H9 (cell line): Measurements from ENCODE around the gene CPXM1. TPM values are rescaled to one million over a fixed set of nuclear protein-coding genes. Genes with fewer than 3 reads are reported as not detected.

Source experiments
- DNase-seq: peaks from one replicate; pipeline ENCODE4 v3.0.0-alpha.2; 2017
- H2AFZ ChIP-seq: one replicate; pipeline ENCODE4 v1.6.1; 2013; ENCODE audit warnings: mild to moderate bottlenecking, low read length, control low read depth, moderate library complexity
- H2AK5ac ChIP-seq: 2 replicates; pipeline ENCODE4 v1.6.1; 2013; ENCODE audit warnings: low read length, control low read depth, mixed read lengths; ENCODE audit not compliant: insufficient read length
- H2BK120ac ChIP-seq: one replicate; pipeline ENCODE4 v1.6.1; 2013; ENCODE audit warnings: low read depth, mild to moderate bottlenecking, low read length, control low read depth, inconsistent platforms; ENCODE audit not compliant: poor library complexity, severe bottlenecking
- H2BK12ac ChIP-seq: 2 replicates; pipeline ENCODE4 v1.6.1; 2013; ENCODE audit warnings: low read length, control low read depth, mixed read lengths, low read depth; ENCODE audit not compliant: insufficient read length
- H2BK15ac ChIP-seq: 2 replicates; pipeline ENCODE4 v1.6.1; 2013; ENCODE audit warnings: low read depth, low read length, control low read depth
- H2BK20ac ChIP-seq: one replicate; pipeline ENCODE4 v1.6.1; 2013; ENCODE audit warnings: low read depth, mild to moderate bottlenecking, low read length, control low read depth, inconsistent platforms; ENCODE audit not compliant: poor library complexity, severe bottlenecking
- H2BK5ac ChIP-seq: 2 replicates; pipeline ENCODE4 v1.6.1; 2013; ENCODE audit warnings: low read length, control low read depth, mixed read lengths; ENCODE audit not compliant: insufficient read length
- H3K14ac ChIP-seq: 2 replicates; pipeline ENCODE4 v1.6.1; 2013; ENCODE audit warnings: low read length, control low read depth; ENCODE audit not compliant: insufficient read depth
- H3K18ac ChIP-seq: 2 replicates; pipeline ENCODE4 v1.6.1; 2013; ENCODE audit warnings: low read depth, mild to moderate bottlenecking, mixed read lengths, low read length, control low read depth; ENCODE audit not compliant: insufficient read length
- H3K23ac ChIP-seq: 2 replicates; pipeline ENCODE4 v1.6.1; 2013; ENCODE audit warnings: low read length, control low read depth, mixed read lengths, low read depth; ENCODE audit not compliant: insufficient read length
- H3K23me2 ChIP-seq: 2 replicates; pipeline ENCODE4 v1.6.1; 2013; ENCODE audit warnings: low read depth, mild to moderate bottlenecking, mixed read lengths, low read length, control low read depth; ENCODE audit not compliant: insufficient read length, poor library complexity, severe bottlenecking
- H3K27ac ChIP-seq: 2 replicates; pipeline ENCODE4 v1.5.1; 2013; ENCODE audit warnings: low read length, control low read depth, mixed read lengths, low read depth; ENCODE audit not compliant: insufficient read length
- H3K27me3 ChIP-seq: 2 replicates; pipeline ENCODE4 v1.6.1; 2013; ENCODE audit warnings: low read length, control low read depth, inconsistent platforms; ENCODE audit not compliant: insufficient read depth
- H3K4ac ChIP-seq: 2 replicates; pipeline ENCODE4 v1.6.1; 2013; ENCODE audit warnings: low read depth, mild to moderate bottlenecking, control low read depth, inconsistent platforms, low read length, moderate library complexity
- H3K4me1 ChIP-seq: 2 replicates; pipeline ENCODE4 v1.6.1; 2013; ENCODE audit warnings: low read length, control low read depth, inconsistent platforms; ENCODE audit not compliant: insufficient read depth
- H3K4me2 ChIP-seq: 2 replicates; pipeline ENCODE4 v1.6.1; 2013; ENCODE audit warnings: low read length, control low read depth, mixed read lengths; ENCODE audit not compliant: insufficient read length, insufficient read depth
- H3K56ac ChIP-seq: 2 replicates; pipeline ENCODE4 v1.6.1; 2013; ENCODE audit warnings: low read depth, mild to moderate bottlenecking, mixed read lengths, low read length, control low read depth; ENCODE audit not compliant: insufficient read length
- H3K79me1 ChIP-seq: 2 replicates; pipeline ENCODE4 v1.6.1; 2013; ENCODE audit warnings: low read depth, mild to moderate bottlenecking, moderate library complexity, low read length, control low read depth, inconsistent platforms; ENCODE audit not compliant: insufficient read depth, poor library complexity, severe bottlenecking
- H3K79me2 ChIP-seq: 2 replicates; pipeline ENCODE4 v1.6.1; 2013; ENCODE audit warnings: low read length, control low read depth, inconsistent platforms; ENCODE audit not compliant: insufficient read depth
- H3K9ac ChIP-seq: 2 replicates; pipeline ENCODE4 v1.6.1; 2013; ENCODE audit warnings: low read length, control low read depth, mixed read lengths; ENCODE audit not compliant: insufficient read length; ENCODE audit errors: extremely low read depth
- H3K9me3 ChIP-seq: one replicate; pipeline ENCODE4 v1.6.1; 2013; ENCODE audit warnings: low read depth, low read length, inconsistent platforms; ENCODE audit not compliant: control insufficient read depth
- H3T11ph ChIP-seq: one replicate; pipeline ENCODE4 v1.6.1; 2013; ENCODE audit warnings: mild to moderate bottlenecking, low read length, control low read depth, inconsistent platforms
- H4K20me1 ChIP-seq: one replicate; pipeline ENCODE4 v1.6.1; 2013; ENCODE audit not compliant: control insufficient read depth, insufficient read length, insufficient read depth
- H4K5ac ChIP-seq: 2 replicates; pipeline ENCODE4 v1.6.1; 2013; ENCODE audit warnings: low read depth, mild to moderate bottlenecking, mixed read lengths, low read length, control low read depth; ENCODE audit not compliant: insufficient read length
- H4K8ac ChIP-seq: replicated peaks from 2 replicates; pipeline ENCODE4 v1.6.1; 2013; ENCODE audit warnings: low read length, control low read depth, mixed read lengths, low read depth; ENCODE audit not compliant: insufficient read length
- H4K91ac ChIP-seq: 2 replicates; pipeline ENCODE4 v1.6.1; 2013; ENCODE audit warnings: low read depth, mild to moderate bottlenecking, moderate library complexity, mixed read lengths, low read length, control low read depth; ENCODE audit not compliant: insufficient read length
- H3K27ac Mint-ChIP-seq, 3 experiments: 2 replicates in 2 of 3; 3 replicates in 1 of 3; pipeline ENCODE4 v1.8.0; 2020 to 2021; ENCODE audit warnings: mixed read lengths in 3 of 3, mild to moderate bottlenecking in 1 of 3, moderate library complexity in 1 of 3
- H3K27me3 Mint-ChIP-seq: 2 replicates; pipeline ENCODE4 v1.8.0; 2021; ENCODE audit warnings: low read depth, mild to moderate bottlenecking, moderate library complexity, mixed read lengths
- H3K36me3 Mint-ChIP-seq, 3 experiments: 2 replicates in 2 of 3; 3 replicates in 1 of 3; pipeline ENCODE4 v1.8.0; 2020 to 2021; ENCODE audit warnings: low read depth in 3 of 3, mixed read lengths in 3 of 3; ENCODE audit not compliant: insufficient read depth in 1 of 3
- H3K4me1 Mint-ChIP-seq, 2 experiments: 2 replicates each; pipeline ENCODE4 v1.8.0; 2020; ENCODE audit warnings: mixed read lengths in 2 of 2
- H3K4me3 Mint-ChIP-seq, 2 experiments: 2 replicates in 1 of 2; 3 replicates in 1 of 2; pipeline ENCODE4 v1.8.0; 2020 to 2021; ENCODE audit warnings: mild to moderate bottlenecking in 2 of 2, mixed read lengths in 2 of 2, moderate library complexity in 1 of 2
- H3K9me3 Mint-ChIP-seq, 2 experiments: 2 replicates in 1 of 2; 3 replicates in 1 of 2; pipeline ENCODE4 v1.8.0; 2020; ENCODE audit warnings: mild to moderate bottlenecking in 2 of 2, mixed read lengths in 2 of 2, moderate library complexity in 1 of 2
- WGBS: extraction: QIAGEN DNeasy Blood & Tissue Kit; methylation state at CpG from one replicate; pipeline ENCODE4 v1.1.7; 2013; ENCODE audit warnings: missing lambda C conversion rate, low lambda C conversion rate, mixed read lengths; ENCODE audit not compliant: insufficient read length; ENCODE audit errors: extremely low coverage; 5-methylcytosine and 5-hydroxymethylcytosine counted together
- total RNA-seq: library from RNA; stranded (reverse); gene quantifications from 2 replicates; pipeline ENCODE4 v1.2.1, GENCODE V29; 2021
- TF ChIP-seq, protein P1 (sequence below): fragments of 200-600 bp; sonication (generic); conservative IDR thresholded peaks from 3 replicates; pipeline ENCODE4 v1.8.0; 2021; ENCODE audit warnings: antibody characterized with exemption, mild to moderate bottlenecking

Gene CPXM1
- total RNA-seq, 1 experiment from 2014 or later: 69.0 TPM

DNA sequence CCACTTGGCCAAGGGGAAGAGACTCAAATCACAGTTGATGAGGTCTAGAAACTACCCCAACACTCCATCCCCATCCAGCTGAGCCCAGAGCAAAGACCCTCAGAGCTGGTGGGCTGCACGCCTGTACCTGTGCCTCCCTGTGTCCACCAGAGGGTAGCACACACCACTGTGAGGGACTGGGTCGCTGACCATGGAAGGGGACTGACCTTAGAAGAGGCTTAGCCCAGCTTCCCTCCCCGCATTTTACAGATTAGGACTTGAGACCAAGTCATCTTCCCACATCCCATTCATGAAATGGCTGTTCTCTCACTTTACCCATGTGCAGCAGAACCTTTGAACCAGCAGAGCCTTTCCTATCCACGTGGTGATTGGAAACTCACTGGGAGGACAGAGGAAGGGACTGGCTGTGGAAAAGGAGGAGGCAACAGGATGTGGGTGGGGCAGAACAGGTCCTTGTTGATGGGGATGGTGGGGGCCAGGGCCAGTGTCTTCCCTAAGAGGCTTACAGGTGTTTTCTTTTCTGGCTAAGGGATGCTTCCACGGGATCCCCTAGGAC is 44.3 kb downstream of the CPXM1 start:
- Histone ChIP-seq H3K9me3 (no peaks in the 10 kb centered on the region), H3K79me1 (no peaks in the 10 kb centered on the region), H3K79me2 (no peaks in the 10 kb centered on the region), H2BK5ac (no peak overlapping the region), H4K8ac (no peak overlapping the region), H3T11ph (no peak overlapping the region), H3K27me3 (peaks cover 10% of the 10 kb centered on the region; the same call in 1 of the 2 replicates), H3K23ac (no peak overlapping the region), H4K5ac (no peak overlapping the region), H3K4me2 (peak overlapping the region; percentile 3), H2AFZ (no peak overlapping the region), H3K14ac (no peak overlapping the region), H2BK20ac (no peak overlapping the region), H3K18ac (no peak overlapping the region), H4K20me1 (no peaks in the 10 kb centered on the region), H3K4me1 (no peaks in the 10 kb centered on the region), H3K23me2 (peaks cover 18% of the 10 kb centered on the region), H2BK120ac (no peak overlapping the region), H3K56ac (no peak overlapping the region), H4K91ac (no peak overlapping the region), H2BK12ac (no peak overlapping the region), H3K9ac (no peak overlapping the region), H3K27ac (no peak overlapping the region), H2AK5ac (no peak overlapping the region), H2BK15ac (no peak overlapping the region), H3K4ac (no peak overlapping the region)
- TF ChIP-seq, protein P1, sequence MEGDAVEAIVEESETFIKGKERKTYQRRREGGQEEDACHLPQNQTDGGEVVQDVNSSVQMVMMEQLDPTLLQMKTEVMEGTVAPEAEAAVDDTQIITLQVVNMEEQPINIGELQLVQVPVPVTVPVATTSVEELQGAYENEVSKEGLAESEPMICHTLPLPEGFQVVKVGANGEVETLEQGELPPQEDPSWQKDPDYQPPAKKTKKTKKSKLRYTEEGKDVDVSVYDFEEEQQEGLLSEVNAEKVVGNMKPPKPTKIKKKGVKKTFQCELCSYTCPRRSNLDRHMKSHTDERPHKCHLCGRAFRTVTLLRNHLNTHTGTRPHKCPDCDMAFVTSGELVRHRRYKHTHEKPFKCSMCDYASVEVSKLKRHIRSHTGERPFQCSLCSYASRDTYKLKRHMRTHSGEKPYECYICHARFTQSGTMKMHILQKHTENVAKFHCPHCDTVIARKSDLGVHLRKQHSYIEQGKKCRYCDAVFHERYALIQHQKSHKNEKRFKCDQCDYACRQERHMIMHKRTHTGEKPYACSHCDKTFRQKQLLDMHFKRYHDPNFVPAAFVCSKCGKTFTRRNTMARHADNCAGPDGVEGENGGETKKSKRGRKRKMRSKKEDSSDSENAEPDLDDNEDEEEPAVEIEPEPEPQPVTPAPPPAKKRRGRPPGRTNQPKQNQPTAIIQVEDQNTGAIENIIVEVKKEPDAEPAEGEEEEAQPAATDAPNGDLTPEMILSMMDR: peak; percentile 85
- Mint-ChIP-seq H3K36me3 (no peaks in the 10 kb centered on the region), H3K9me3 (no peaks in the 10 kb centered on the region), H3K4me3 (no peak overlapping the region), H3K27me3 (peaks cover 50% of the 10 kb centered on the region), H3K27ac (no peak overlapping the region; a peak in 1 of 7 replicates), H3K4me1 (peaks cover 19 to 43% of the 10 kb centered on the region in 2 experiments)
- WGBS: no CpG with 5 or more reads among the region's 5 CpGs
- peak; percentile 79 for DNase-seq
